Gastroesophageal sphincter (tissue), 4 donors: ENCODE data around the gene AHRR. TPM values are rescaled to one million over a fixed set of nuclear protein-coding genes. Genes with fewer than 3 reads are reported as not detected.

Experiments used
- ATAC-seq: fragments of 150-250 bp; one replicate; pipeline ENCODE4 v1.9.1; 2016; ENCODE audit warnings: mild to moderate bottlenecking, moderate library complexity
- H3K27ac ChIP-seq, 4 donors: fragments of 200-600 bp; sonication (generic) in 3 of 4; 1 replicate in 3 of 4; 2 replicates in 1 of 4; pipeline ENCODE4 v1.5.1; 2016 to 2019
- H3K27me3 ChIP-seq: fragments of 200-600 bp; sonication (generic); one replicate; pipeline ENCODE4 v1.5.1; 2019
- H3K36me3 ChIP-seq, 2 donors: fragments of 200-600 bp; sonication (generic); one replicate each; pipeline ENCODE4 v1.5.1; 2019; ENCODE audit warnings: control low read depth in 1 of 2
- H3K4me1 ChIP-seq, 3 donors: fragments of 200-600 bp; sonication (generic); 1 replicate in 2 of 3; 2 replicates in 1 of 3; pipeline ENCODE4 v1.5.1; 2016 to 2019; ENCODE audit warnings: control low read depth in 2 of 3
- H3K4me3 ChIP-seq, 2 donors: fragments of 200-600 bp; sonication (generic); one replicate each; pipeline ENCODE4 v1.5.1; 2019; ENCODE audit warnings: mild to moderate bottlenecking in 1 of 2, moderate library complexity in 1 of 2
- H3K9me3 ChIP-seq, 3 donors: fragments of 200-600 bp; sonication (generic); one replicate each; pipeline ENCODE4 v1.5.1; 2017 to 2019; ENCODE audit warnings: control low read depth in 2 of 3
- EP300 ChIP-seq: sonication (generic); formaldehyde crosslinking; IDR thresholded peaks from one replicate; pipeline ENCODE4 v1.6.1; 2017; ENCODE audit warnings: antibody characterized with exemption, mild to moderate bottlenecking
- POLR2A ChIP-seq, 2 donors: fragments of 450-650 bp; IDR thresholded peaks; one replicate each; pipeline ENCODE4 v1.6.1; 2017; ENCODE audit warnings: antibody characterized with exemption in 2 of 2, mild to moderate bottlenecking in 2 of 2, moderate library complexity in 1 of 2
- POLR2AphosphoS5 ChIP-seq: sonication (generic); formaldehyde crosslinking; IDR thresholded peaks from one replicate; pipeline ENCODE4 v1.6.1; 2017; ENCODE audit warnings: antibody characterized with exemption
- WGBS, 2 donors: methylation state at CpG; one replicate each; pipeline ENCODE4 v1.1.5; 2018; ENCODE audit warnings: low coverage in 1 of 2; 5-methylcytosine and 5-hydroxymethylcytosine counted together
- total RNA-seq, 4 donors: library from RNA; depleted of rRNA; stranded (reverse); fragments of >200 nt; gene quantifications; one replicate each; pipeline ENCODE4 v1.1.0, GENCODE V29; 2016
- TF ChIP-seq, protein P1 (sequence below), 4 experiments: fragments of 200-600 bp in 2 of 4; fragments of 450-650 bp in 2 of 4; sonication (generic) in 1 of 4; IDR thresholded peaks; one replicate each; pipeline ENCODE4 v1.5.1; 2017 to 2019; ENCODE audit warnings: antibody characterized with exemption in 4 of 4, mild to moderate bottlenecking in 2 of 4, moderate library complexity in 2 of 4

The AHRR gene
- total RNA-seq, 4 donors from 2014 or later, result 0.15 to 1.7 (median 0.45) TPM

DNA sequence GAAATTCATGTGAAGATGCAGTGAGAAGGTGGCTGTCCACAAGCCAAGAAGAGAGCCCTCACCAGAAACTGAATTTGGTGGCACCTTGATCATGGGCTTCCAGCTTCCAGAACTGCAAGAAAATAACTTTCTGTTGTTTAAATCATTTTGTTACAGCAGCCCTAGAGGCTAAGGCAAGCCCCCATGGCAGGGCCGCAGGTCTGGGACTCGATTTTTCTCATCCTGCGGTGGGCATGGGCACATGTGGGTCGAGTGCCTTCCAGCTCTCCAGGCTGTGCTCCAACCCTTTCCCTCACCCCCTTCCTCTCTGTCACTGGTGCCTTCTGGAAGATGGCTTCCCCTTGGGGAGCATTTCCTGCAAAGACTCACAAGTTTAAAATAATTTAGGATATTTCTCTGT lies 40.7 kb downstream of the AHRR start:
- ATAC-seq, result no peak
- H3K9me3 ChIP-seq, result peaks cover 0 to 47% (median 0%) of the 10 kb centered on the region in 3 donors
- H3K36me3 ChIP-seq, result no peaks in the 10 kb centered on the region
- TF ChIP-seq POLR2AphosphoS5, result no peak
- no peak for TF ChIP-seq EP300
- TF ChIP-seq, protein P1, sequence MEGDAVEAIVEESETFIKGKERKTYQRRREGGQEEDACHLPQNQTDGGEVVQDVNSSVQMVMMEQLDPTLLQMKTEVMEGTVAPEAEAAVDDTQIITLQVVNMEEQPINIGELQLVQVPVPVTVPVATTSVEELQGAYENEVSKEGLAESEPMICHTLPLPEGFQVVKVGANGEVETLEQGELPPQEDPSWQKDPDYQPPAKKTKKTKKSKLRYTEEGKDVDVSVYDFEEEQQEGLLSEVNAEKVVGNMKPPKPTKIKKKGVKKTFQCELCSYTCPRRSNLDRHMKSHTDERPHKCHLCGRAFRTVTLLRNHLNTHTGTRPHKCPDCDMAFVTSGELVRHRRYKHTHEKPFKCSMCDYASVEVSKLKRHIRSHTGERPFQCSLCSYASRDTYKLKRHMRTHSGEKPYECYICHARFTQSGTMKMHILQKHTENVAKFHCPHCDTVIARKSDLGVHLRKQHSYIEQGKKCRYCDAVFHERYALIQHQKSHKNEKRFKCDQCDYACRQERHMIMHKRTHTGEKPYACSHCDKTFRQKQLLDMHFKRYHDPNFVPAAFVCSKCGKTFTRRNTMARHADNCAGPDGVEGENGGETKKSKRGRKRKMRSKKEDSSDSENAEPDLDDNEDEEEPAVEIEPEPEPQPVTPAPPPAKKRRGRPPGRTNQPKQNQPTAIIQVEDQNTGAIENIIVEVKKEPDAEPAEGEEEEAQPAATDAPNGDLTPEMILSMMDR (IDR thresholded peaks at IDR 0.05), result no peak
- no peak for TF ChIP-seq POLR2A (IDR thresholded peaks at IDR 0.05)
- no peak overlapping the region for H3K4me3 ChIP-seq
- H3K27me3 ChIP-seq, result no peaks in the 10 kb centered on the region
- no peak overlapping the region for H3K27ac ChIP-seq
- 96% methylated on average over 4 of the region's 4 CpGs; no CpG with 5 or more reads in 1 of the 2 donors for WGBS, 2 donors
- no peaks in the 10 kb centered on the region for H3K4me1 ChIP-seq

DNA sequence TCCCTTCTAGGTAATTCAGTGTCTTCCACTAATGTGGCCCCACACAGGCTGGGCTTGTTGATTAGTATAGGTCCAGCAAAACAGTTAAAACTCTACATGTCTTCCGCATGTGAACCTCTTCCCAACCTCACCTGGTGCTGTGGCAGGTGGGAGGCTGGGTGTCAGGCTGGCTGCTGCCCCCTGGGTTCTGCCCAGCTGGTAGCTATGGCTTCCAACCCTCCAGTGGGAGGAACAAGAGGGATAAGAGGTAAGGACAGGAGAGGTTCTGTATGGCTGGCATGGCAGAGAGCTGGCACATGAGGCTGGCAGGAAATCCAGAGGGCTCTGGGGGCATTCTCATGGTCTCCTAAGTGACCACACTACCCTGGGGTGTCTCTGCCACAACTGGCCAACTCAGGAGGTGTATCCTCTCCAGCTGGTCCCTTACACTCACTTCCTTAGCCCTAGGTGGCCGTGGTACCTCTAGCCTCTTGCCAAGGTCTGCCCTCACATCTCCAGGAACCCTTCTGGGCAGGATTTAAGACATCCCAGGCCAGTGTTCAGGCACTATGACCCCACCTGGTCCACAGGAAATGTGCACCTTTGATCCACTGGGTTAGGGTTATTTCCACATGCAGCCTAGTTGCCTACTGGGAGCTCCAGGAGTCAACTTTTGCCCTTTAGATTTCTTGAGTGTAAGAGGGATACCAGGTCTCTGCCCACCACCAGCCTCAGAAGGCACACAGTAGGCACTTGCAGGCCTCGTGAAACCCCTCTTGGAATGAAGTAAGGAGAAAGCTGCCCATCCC lies 41.7 kb downstream of the AHRR start:
- Histone ChIP-seq H3K36me3 (no peaks in the 10 kb centered on the region), H3K27me3 (no peaks in the 10 kb centered on the region), H3K9me3 (peaks cover 0 to 47% (median 0%) of the 10 kb centered on the region in 3 donors), H3K27ac (no peak overlapping the region), H3K4me1 (no peaks in the 10 kb centered on the region), H3K4me3 (no peak overlapping the region)
- 100% methylated on average over 1 of the region's 3 CpGs for WGBS, 2 donors
- ATAC-seq, result no peak
- TF ChIP-seq POLR2AphosphoS5, result no peak
- TF ChIP-seq, protein P1 (IDR thresholded peaks at IDR 0.05), result no peak
- TF ChIP-seq POLR2A (IDR thresholded peaks at IDR 0.05), result no peak
- no peak for TF ChIP-seq EP300

DNA sequence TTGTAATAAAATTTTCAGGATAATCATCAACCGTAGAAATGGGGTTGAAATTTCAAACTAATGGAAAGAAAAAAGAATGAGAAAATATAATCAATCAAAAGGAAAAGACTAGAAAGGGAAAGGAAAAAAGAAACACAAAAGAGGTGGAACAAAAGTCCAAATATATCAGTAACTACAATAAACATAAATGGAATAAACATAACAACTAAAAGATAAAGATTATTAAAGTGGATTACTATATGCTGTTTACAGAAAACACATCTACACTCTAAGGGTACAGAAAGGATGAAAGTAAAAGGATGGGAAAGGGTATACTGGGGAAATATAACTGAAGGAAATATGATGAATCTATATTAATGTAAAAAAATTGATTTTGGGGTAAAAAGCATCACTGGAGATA lies 43.0 kb downstream of the AHRR start:
- no peak for ATAC-seq

DNA sequence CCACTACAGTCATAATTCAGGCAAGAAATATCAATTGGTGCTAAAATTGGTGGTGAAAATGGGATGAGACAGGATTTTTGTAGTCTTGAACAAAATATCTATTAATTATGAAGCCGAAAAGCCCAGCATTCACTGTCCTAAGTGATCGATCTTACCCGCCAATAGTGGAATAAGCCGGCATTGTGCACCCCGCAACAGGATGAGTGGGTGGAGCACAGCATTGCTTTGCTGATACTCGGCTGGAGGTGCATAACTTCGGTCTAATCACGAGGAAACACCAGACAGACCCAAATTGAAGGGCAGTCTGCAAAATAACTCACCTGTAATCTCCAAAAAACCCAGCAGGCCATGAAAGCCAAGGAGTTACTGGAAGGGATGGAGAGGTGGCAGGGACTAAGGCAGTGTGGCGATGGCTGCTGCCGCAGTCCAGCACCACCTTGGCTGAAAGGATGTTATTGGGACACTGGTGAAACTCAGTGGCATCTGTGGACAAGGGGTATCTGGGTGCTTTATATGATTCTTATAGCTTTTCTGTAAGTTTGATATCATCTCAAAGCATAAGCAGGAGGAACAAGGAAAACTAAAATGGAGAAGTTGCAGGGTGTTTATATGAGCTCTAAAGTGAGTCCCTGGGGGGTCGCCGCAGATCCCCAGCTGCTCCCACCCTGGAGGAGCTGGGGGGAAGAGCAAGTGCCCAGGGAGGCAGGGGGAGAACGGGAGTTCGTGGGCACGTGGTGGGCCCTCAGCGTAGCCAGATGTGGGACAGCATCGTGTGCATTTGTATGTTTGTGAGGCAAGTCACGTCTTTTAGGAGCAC lies 45.2 kb downstream of the AHRR start:
- no peak overlapping the region for H3K27ac ChIP-seq
- H3K4me1 ChIP-seq, result no peaks in the 10 kb centered on the region
- WGBS, 2 donors, result 88 to 100% methylated on average over 3 to 14 of the region's 18 CpGs
- TF ChIP-seq, protein P1 (IDR thresholded peaks at IDR 0.05), result no peak
- TF ChIP-seq EP300, result no peak
- TF ChIP-seq POLR2A (IDR thresholded peaks at IDR 0.05), result no peak
- TF ChIP-seq POLR2AphosphoS5, result no peak
- no peaks in the 10 kb centered on the region for H3K36me3 ChIP-seq
- H3K27me3 ChIP-seq, result no peaks in the 10 kb centered on the region
- ATAC-seq, result no peak
- H3K4me3 ChIP-seq, result no peak overlapping the region
- H3K9me3 ChIP-seq, result peaks cover 0 to 47% (median 0%) of the 10 kb centered on the region in 3 donors

More for the DNA sequence above, 43.0 kb downstream of the AHRR start:
- H3K4me3 ChIP-seq, result no peak overlapping the region
- H3K36me3 ChIP-seq, result no peaks in the 10 kb centered on the region
- no peaks in the 10 kb centered on the region for H3K27me3 ChIP-seq
- WGBS, 2 donors, result 47 to 70% methylated on average over 1 of the region's 1 CpG
- no peak overlapping the region for H3K27ac ChIP-seq
- H3K9me3 ChIP-seq, result peaks cover 0 to 47% (median 0%) of the 10 kb centered on the region in 3 donors
- H3K4me1 ChIP-seq, result no peaks in the 10 kb centered on the region
- TF ChIP-seq, protein P1 (IDR thresholded peaks at IDR 0.05), result no peak
- no peak for TF ChIP-seq POLR2A (IDR thresholded peaks at IDR 0.05)
- no peak for TF ChIP-seq EP300
- TF ChIP-seq POLR2AphosphoS5, result no peak
